IPS-18c (cell line): ENCODE data around the gene EBLN1.

ENCODE experiments used
- H3K4me3 ChIP-seq: 2 replicates; pipeline ENCODE4 v1.7.0; 2013; ENCODE audit warnings: low read depth, mild to moderate bottlenecking, low read length, moderate library complexity; ENCODE audit not compliant: insufficient read depth
- H3K9me3 ChIP-seq: one replicate; pipeline ENCODE4 v1.6.1; 2013; ENCODE audit warnings: mild to moderate bottlenecking, low read length, moderate library complexity; ENCODE audit not compliant: control insufficient read depth, insufficient read depth

The EBLN1 gene

GRCh38 chr10:22217842-22218241, at the start of gene EBLN1:
Gene EBLN1 (minus strand): TSS chr10:22218015. CDS start chr10:22209983, 8,032 bp downstream.
- H3K9me3 ChIP-seq: no peaks in the 10 kb centered on the region
- no peak within 1 kb of the TSS for H3K4me3 ChIP-seq

GRCh38 chr10:22265839-22266537, 48.2 kb upstream of the EBLN1 start:
- Histone ChIP-seq H3K4me3 (no peak overlapping the region), H3K9me3 (no peaks in the 10 kb centered on the region)

GRCh38 chr10:22263106-22263505, 45.3 kb upstream of the EBLN1 start:
- no peaks in the 10 kb centered on the region for H3K9me3 ChIP-seq
- no peak overlapping the region for H3K4me3 ChIP-seq

GRCh38 chr10:22259280-22259679, 41.5 kb upstream of the EBLN1 start:
- no peaks in the 10 kb centered on the region for H3K9me3 ChIP-seq
- H3K4me3 ChIP-seq: no peak overlapping the region

- Histone ChIP-seq H3K4me3 (no peak overlapping the region), H3K9me3 (no peaks in the 10 kb centered on the region)
These were observed 40.7 kb upstream of the EBLN1 start for GRCh38 chr10:22258471-22258870.

- Histone ChIP-seq H3K4me3 (peak overlapping the region; percentile 74; the same call in 1 of the 2 replicates), H3K9me3 (peaks cover 2% of the 10 kb centered on the region)
These were observed 35.7 kb upstream of the EBLN1 start for GRCh38 chr10:22253580-22253882.

- peak overlapping the region; percentile 74 for H3K4me3 ChIP-seq
- H3K9me3 ChIP-seq: peaks cover 2% of the 10 kb centered on the region
These were observed 35.2 kb upstream of the EBLN1 start for GRCh38 chr10:22252801-22253579.

GRCh38 chr10:22252224-22252800, 34.5 kb upstream of the EBLN1 start:
- peak overlapping the region; percentile 74 for H3K4me3 ChIP-seq
- peaks cover 2% of the 10 kb centered on the region for H3K9me3 ChIP-seq

- Histone ChIP-seq H3K4me3 (peak overlapping the region; percentile 74), H3K9me3 (peaks cover 2% of the 10 kb centered on the region)
These were observed 34.0 kb upstream of the EBLN1 start for GRCh38 chr10:22251751-22252223.

- Histone ChIP-seq H3K4me3 (peak overlapping the region; percentile 74; the same call in 1 of the 2 replicates), H3K9me3 (peaks cover 2% of the 10 kb centered on the region)
These were observed 33.3 kb upstream of the EBLN1 start for GRCh38 chr10:22250897-22251660.

GRCh38 chr10:22247636-22248035, 29.8 kb upstream of the EBLN1 start:
- H3K4me3 ChIP-seq: no peak overlapping the region
- H3K9me3 ChIP-seq: peaks cover 2% of the 10 kb centered on the region

- H3K9me3 ChIP-seq: no peaks in the 10 kb centered on the region
- H3K4me3 ChIP-seq: no peak overlapping the region
These were observed 29.0 kb upstream of the EBLN1 start for GRCh38 chr10:22246680-22247391.

- Histone ChIP-seq H3K4me3 (no peak overlapping the region), H3K9me3 (no peaks in the 10 kb centered on the region)
These were observed 27.8 kb upstream of the EBLN1 start for GRCh38 chr10:22245567-22245966.

- no peaks in the 10 kb centered on the region for H3K9me3 ChIP-seq
- H3K4me3 ChIP-seq: no peak overlapping the region
These were observed 27.0 kb upstream of the EBLN1 start for GRCh38 chr10:22244855-22245254.

- Histone ChIP-seq H3K9me3 (no peaks in the 10 kb centered on the region), H3K4me3 (no peak overlapping the region)
These were observed 26.2 kb upstream of the EBLN1 start for GRCh38 chr10:22244001-22244400.

- H3K9me3 ChIP-seq: no peaks in the 10 kb centered on the region
- no peak overlapping the region for H3K4me3 ChIP-seq
These were observed 25.5 kb upstream of the EBLN1 start for GRCh38 chr10:22243321-22243720.

GRCh38 chr10:22231260-22231659, 13.4 kb upstream of the EBLN1 start:
- Histone ChIP-seq H3K9me3 (peaks cover 3% of the 10 kb centered on the region), H3K4me3 (no peak overlapping the region)
